GM18870 (cell line): ENCODE measurements around the gene THRB.

Experiments
- ATAC-seq: cut with Tn5 transposase; IDR thresholded peaks from one replicate; pipeline ENCODE4 v1.9.1; 2021; ENCODE audit warnings: moderate library complexity; ENCODE audit not compliant: unreplicated experiment

The THRB gene

DNA sequence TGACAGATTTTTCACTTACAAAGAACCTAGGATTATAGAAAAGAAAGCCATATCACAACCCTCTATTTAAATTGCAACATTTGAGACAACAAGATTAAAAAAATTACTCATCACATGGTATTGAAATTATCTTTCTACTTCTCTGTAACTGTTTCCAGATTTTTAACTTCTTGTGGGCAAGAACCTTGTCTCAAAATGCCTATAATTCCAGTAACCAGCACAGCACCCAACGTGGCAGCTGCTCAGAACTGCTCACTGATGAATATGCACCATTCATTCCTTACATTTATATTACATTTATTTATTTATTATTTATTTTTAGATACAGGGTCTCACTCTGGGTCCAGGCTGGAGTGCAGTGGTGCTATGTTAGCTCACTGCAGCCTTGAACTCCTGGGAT, 216.1 kb downstream of the THRB start:
- ATAC-seq: no peak

DNA sequence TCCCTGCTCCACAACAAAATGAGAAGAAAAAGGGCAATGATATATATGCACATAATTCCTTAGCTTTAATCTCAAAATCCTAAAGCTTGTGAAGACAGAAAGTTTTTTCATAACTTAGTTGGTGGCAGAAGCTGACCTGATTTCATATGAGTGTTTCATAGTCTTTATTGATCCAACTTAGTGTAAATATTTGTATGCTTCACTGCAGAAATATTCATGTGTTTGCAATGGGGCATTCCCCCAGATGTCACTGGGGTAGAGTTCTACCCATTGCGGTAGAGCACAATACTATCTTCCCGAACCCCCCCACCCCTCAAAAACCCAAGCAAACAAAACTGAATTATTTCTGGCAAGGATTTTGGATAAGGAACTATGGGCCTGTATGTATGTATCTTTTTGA, 221.2 kb downstream of the THRB start:
- no peak for ATAC-seq

DNA sequence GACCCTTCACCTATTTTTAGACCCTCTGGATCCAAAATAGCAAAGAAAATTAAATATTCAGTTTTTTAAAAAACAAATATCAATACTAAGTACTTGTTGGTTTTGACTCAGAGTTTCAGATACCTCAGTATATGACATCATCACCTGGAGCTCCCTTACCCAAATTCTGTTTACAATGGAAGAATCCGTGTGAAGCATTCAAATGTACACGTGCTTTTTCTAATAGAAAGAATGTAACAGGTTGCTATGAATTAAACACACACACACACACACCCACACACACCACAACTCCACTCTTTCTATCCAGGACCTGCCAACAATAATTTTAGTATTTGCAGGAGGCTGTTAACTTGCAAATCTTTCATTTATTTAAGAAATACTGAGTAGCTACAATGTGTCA, 221.8 kb downstream of the THRB start:
- ATAC-seq: no peak

DNA sequence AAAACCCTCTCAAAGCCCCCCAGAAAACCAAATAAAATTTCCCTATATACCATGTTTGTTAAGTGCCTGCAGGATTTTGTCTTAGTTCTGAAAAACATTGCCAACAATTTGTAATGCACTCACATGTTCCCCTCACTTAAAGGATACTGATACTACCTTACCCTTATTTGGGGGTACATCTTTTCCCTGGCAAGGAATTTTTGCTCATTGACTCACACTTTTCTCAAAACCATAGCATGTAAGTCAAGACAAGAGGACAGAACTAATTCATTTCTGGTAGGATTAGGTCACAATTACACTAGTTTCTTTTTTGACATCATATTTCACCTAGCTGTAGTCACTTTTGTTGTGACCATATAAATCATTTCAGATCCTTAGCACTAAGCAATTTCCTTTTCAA, 222.2 kb downstream of the THRB start:
- ATAC-seq: no peak

DNA sequence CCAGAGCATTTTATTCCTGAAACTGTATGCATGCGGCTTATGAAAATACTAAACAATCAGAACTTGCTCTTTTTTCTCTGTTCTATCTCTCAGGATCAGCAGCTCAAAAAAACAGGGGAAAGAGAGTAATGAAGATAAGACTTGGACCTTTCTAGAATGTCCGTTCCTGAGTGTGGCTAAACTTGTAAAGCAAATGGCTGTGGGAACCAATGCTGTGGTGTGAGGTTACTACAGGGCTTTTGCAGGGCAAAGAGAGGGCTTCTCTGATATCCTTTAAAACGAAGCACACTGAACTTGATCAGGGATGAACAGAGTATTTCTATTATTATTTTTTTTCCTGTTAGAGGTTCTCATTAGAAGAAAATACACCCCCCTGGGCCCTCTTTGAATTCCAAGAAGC, 223.4 kb downstream of the THRB start:
- no peak for ATAC-seq

DNA sequence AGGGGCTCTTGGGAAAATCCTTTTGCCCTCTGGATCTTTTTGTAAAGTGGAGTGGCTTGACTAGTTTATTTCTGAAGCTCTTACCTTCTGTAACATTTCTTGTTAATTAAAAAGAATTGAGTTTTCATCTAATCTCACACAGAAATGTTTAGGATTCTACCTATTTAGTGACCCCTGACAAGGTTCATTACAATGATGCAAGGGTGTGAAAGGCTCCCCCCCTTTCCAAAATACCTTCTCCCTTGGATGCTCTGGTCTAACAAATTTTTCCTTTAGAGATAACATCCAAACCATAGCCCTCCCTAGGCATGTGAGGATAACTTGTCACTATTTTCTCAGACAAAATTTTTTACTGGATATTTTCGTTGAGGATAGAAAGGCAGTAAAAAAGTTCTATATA, 223.9 kb downstream of the THRB start:
- no peak for ATAC-seq

DNA sequence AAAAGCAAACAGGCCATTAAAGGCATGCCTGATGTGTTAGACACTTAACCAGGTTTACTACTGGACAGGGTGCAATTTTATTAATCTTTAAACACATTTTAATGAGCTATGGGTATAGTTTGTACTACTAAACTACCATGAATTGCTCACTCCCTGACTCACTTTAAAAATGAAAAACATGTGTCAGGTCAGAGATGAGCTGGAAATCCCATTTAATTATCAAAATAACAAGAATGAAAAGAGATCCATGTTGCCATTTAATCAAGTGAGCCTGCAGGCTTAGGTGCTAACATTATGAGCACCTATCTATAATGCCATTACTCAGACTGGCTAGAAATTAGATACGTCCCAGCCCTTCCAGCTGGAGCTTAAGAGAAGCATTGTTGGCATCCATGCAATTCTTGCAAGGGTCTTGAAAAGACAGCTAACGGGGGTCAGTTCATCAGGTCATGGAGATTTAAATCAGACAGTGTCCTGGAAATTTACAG, 224.4 kb downstream of the THRB start:
- ATAC-seq: no peak

DNA sequence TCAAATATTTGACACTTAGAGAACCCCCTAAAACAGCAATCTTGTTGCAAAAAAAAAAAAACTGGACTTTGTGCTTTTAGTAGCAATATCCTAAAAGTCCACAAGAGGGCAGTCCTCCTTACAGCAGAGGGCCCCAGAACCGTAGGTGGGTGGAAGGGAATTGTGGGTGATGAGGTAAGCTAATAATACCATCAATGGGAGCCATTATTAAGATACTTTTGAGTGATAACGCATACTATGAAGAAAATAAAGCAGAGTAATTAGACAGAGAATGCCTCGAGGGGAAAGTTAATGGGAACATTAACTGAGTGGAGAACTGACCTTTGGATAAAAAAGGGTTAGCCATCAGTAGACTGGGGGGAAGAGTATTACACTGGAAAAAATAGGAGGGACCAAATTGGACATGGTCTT, 229.9 kb downstream of the THRB start:
- peak; percentile 72 for ATAC-seq

DNA sequence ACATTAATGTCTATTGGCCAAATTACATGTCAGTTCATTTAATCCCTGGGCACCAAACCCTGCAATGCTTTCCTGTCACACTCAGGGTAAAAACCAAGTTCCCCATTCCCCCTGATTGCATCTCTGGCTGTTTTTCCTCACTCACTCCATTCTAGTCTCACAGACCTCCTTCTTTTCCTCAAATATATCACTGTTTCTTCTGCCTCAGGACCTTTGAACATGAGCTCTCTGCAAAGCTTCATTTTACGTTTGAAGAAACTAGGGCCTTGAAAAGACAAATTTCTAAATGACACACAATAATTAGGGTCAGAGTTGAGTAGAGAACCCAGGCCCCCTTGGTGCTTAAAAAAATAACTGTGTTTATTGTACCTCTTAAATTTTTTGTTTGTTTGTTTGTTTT, 230.6 kb downstream of the THRB start:
- no peak for ATAC-seq

DNA sequence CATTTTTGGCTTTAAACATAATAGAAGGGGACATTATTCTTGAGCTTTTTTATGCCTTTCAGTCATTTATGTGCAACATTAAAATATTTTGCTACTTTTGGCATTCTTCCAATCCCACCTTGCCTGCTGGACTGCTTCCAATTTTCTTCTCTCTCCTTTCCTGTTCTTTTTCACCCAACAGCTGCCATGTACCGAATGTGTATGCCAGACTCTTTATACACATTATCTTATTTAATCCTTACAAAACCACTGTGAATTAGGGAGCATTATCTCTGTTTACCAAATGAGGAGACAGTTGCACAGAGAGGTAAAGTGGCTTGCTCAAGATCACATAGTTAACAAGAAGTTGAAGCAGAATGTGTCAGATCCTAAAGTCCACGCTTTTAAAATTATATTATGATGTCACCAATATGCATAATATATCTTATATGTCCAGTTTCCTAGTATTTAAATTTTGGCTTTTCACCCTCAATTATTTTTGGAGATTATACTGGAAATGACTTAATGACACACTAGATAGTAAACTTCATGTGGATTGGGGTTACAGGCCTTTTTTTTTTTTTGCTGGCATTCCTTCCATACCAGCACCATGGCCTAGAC, 231.5 kb downstream of the THRB start:
- no peak for ATAC-seq

DNA sequence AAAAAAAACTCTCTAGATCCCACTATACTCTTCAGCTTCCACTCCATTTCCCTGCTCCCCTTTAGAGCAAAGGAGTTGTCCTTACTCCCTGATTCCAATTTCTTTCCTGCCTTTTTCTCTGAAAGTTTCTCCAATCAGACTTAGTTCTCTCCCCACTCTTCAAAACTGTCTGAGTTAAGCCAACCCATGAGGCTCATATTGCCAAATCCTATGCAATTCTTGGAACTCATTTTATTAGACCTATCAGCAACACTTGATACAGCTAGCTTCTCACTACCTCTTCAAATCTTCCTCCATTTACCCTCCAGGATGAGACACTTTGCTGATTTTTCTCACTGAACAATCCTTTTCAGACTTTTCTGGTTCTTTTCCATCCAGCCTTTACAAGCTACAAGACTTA, 233.1 kb downstream of the THRB start:
- ATAC-seq: no peak

DNA sequence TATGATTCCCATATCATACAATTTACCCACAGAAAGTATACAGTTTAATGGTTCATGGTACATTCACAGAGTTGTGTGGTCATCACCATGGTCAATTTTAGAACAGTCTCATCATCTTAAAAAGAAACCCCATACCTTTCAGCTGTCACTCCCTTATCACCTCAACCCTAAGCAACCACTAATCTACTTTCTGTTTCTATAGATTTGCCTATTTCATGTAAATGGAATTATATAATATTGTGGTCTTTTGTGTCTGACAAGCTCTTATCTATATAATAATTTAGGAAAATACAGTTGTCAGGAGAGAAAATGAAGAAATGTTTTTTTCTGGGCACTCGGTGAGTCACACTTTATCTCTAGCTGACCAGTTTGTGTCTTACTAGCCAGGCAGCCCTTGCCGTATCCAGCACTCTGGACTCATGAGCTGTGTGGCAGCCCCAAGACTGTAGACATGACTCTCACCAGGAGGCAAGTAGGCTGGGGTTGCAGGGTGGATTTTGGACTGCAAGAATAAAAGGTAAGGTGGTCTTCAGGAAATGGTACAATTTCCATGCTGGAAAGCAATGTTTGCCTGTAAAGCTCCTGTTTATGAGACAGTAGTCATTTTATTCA, 234.6 kb downstream of the THRB start:
- no peak for ATAC-seq

DNA sequence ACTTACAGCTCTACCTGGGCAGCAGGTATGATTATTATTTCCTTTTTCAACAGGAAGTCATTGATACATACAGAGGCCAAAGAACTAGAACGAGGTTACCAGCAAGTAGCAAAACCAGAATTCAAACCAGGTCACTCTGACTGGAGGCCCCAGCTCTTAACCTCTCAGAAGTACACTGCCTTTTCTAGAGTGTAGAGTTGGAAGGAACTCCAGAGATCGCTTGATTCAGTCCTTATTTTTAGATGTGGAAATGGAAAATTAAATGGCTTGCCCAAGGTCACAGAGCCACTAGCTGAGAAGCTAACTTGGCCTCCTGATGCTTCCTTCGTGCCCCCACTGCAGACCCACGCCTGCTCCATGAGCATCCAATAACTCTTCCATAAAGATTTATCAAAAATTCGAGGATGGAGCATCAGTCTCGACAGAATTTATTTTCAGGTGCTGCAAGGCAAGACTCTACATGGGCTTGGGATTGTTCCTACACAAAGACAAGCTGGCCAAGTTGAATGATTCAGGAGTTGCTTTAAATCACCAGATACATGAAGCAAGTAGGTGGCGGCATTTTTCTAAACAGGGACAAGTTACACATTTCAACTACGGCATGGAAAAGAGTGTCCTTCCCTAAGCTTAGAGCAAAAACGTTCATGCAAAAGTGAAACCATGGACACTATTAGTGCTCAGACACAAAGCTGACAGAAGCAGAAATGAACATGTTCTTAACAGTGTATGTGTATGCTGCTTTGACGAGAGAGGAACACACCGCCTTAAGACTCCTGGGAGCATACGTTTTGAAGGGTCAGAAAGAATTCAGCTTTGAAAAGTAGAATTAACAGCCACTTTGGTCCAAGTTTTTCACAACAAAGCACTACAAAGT, 235.7 kb downstream of the THRB start:
- no peak for ATAC-seq

DNA sequence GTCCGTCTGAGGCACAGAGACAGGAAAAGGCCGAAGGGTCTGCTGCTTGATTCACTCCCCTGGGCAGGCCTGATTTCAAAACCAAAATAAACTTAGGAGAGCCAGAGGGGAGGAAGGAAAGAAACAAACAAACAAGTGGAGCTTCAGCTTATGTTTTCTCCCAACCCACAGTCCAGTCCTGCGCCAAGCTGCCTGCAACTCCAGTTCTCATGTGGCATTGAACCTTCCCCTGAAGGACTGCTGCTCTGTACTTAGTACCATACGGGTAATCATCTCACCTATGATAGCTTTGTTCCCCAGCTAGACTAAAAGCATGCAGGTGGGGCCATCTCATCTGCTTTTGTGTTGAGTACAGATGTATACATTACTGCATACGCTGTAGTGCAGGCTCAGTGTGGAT, 236.4 kb downstream of the THRB start:
- ATAC-seq: no peak

DNA sequence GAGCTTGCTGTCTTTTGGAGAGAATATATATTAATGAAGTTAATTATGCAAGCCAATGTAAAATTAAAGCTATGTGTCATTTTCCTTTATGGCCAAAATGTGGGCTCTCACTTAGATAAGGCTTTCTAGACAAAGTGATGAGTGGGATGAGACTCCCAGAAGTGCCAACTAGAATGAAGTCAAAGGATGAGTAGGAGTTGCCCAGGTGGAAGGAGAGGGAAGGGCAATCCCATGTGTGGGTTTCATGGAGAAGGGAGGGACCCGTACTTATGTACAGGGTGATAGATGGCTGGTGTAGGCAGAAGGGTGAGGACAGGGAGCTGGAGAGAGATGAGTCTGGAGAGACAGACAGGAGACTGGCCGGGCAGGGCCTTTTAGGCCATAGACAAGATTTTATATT, 239.2 kb downstream of the THRB start:
- ATAC-seq: no peak

DNA sequence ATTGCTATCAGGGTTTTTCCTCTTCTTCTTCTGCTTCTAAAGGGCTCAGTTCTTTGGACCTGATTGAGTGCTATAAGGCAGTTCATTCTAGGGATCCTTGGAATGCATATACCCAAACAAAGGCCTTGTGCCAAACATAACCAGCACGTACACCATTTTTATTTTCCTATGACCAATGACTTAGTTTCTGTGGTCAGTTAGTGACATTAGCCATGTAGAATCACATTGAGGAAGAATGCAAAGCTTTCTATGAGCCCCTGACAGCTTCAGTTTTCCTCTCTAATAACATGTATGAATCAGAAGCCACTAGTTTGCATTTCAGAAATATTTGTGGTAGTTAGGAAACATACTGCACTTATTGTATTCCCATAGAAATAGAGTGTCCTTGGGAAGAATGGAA, 240.0 kb downstream of the THRB start:
- ATAC-seq: no peak

DNA sequence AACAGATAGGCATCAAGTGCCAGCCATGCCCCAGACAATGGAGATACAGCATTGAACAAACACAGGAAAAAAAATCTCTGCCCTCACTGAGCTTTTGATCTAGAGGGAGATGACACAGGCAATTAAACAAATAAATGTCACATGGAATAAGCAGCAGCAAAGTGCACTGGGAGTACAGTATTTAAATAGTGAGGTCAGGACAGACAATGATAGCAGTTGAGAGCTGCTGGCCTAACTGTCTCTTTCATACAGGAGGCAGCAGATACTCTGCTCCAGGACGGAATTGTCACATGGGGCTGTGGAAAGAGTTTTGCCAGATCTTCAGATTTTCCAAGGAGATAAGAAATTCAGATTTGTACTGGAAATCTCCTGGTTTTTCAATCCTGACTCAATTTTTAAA, 241.3 kb downstream of the THRB start:
- no peak for ATAC-seq

DNA sequence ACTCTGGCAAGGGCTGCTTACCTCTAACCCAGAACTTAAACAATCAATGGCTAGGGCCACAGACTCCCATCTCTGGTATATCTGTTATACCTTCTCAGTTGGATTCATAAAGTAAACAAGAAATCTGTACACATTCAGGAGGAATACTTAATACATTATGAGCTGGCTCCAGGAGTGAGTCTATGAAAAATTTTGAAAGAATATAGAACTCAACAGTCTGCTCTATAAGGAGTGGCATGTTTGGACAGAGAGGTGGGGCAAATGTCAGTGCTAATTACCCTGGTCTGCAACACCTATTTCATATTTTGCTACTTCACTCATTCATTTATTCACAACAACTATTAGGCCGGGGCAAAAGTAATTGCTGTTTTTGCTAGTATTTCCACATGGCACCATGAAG, 245.1 kb downstream of the THRB start:
- no peak for ATAC-seq

DNA sequence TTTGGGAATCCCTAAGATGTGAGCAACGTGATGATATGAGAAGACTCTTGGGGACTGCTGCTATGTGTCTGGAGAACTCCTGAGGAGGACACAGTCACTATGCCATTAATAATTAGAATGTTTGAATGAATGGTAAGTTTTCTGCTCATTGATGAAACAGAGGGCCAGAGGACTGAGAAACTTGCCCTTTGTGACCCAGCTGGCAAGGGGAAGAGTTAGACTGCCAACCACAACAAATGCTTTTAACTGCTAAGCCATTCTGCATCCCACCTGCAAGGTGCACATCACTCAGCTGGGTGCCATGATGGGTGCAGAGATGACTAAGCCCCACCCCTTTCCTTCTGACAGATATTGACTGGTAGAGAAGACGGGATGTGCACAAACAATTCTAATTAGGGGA, 249.6 kb downstream of the THRB start:
- no peak for ATAC-seq

DNA sequence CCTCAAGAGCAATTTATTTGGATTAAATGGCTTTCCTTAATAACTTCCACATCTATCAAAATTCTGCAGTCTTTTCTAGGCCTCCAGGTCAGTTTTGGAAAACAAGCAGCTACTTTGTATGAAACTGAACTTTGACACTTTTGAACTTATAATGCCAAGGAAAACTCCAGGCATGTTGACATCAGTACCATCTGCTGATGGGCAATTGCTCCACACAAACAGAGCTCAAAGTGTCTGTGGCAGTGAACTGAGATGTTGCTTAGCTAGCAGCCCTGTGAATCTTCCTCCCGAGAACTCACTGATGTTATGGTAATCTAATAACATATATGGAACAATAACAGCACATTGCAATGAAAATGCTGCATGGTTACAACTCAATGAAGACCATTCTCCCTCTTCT, 250.2 kb downstream of the THRB start:
- no peak for ATAC-seq

DNA sequence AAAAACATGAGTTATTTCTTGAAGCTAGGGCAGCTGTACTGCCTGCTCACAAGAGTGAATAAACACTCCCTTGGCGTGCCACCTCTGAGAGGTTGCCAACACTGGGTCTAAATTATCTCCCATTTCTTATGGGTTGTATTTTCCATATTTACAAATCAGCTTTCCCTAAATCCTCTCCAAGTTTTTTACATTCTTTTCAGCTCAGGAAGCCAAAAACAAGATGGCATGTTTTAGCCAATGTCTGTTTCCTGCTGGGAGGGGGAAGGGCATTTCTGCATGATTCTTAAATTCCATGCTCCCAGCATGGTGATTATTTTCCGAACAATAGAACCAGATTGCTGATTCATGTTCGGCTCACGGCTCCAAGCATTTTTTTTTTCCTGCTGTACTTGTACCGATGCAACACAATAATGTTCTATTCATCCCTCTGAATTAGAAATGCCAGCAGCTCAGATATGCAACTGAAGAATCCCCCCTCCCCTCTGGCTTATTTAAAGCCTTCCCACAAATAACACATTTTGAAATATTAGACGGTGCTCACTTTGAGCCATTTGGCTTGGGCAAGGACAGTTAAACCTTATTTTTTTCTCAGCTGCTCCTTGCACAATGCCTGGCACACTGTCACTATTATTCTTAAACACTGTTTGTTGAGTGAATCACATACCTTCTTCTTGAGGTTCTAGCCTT, 252.5 kb downstream of the THRB start:
- ATAC-seq: no peak

DNA sequence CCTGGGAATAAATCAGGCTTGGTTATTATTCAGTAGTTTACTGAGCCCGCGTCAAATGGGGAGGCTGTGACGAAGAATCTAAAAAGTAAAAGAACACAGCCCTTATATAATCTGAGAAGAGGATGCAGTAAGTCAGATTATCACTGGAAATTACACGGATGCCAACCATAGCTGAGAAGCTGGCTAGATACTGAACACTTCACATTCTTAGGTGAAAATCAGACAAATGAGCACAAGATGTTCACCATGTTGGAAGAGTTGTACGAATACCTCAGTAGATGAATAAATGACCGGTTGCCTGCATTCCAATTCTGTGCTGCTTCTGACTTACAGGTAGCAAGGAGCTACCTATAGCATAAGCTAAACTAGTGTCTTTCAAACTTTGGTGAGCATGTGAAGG, 254.3 kb downstream of the THRB start:
- ATAC-seq: no peak
